A549 (cell line): ENCODE data around the gene TNN. TPM values are rescaled to one million over a fixed set of nuclear protein-coding genes. Genes with fewer than 3 reads are reported as not detected.
"Not testable (repeated sequence)": the region's sequence is repeated elsewhere in the genome, so short reads cannot be mapped to it uniquely, and the experiment has no call there.

Experiments
- ATAC-seq, 2 experiments: fragments of 200-7000 bp in 1 of 2; fragments of >200 bp in 1 of 2; cut with Nextera tagmentation in 1 of 2; cut with Tn5 transposase in 1 of 2; 3 replicates each; pipeline versions ENCODE4 v1.8.0 to v1.9.1; 2018 to 2020; ENCODE audit warnings: mild to moderate bottlenecking in 1 of 2, moderate library complexity in 1 of 2
- CTCF ChIA-PET: fragments of 300-600 bp; sonication (Branson Sonifier 250); formaldehyde crosslinking; extraction: SDS; loops from one replicate; lab custom pipeline; 2021; ENCODE audit warnings: antibody characterized with exemption, inconsistent platforms; lab: Yijun Ruan, JAX
- POLR2A ChIA-PET: fragments of 350-600 bp; formaldehyde crosslinking; extraction: SDS; loops from one replicate; lab custom pipeline; 2021; ENCODE audit warnings: antibody characterized with exemption, inconsistent platforms; lab: Yijun Ruan, JAX
- DNase-seq, 2 experiments: peaks; one replicate each; pipeline versions ENCODE4 v3.0.0 to v3.0.0-alpha.2; 2011 to 2016; ENCODE audit warnings: low read depth in 1 of 2, low spot score in 1 of 2
- FAIRE-seq: peaks from 2 replicates; lab custom pipeline; 2011; peaks lifted over from hg19 to GRCh38; lab: Jason Lieb, UNC
- H3K27ac ChIP-seq, 2 experiments: fragments of >200 bp; sonication (Bioruptor Twin); formaldehyde crosslinking; 3 replicates each; pipeline ENCODE4 v1.5.1; 2016 to 2017
- H3K4me1 ChIP-seq: fragments of >200 bp; sonication (Bioruptor Twin); formaldehyde crosslinking; 3 replicates; pipeline ENCODE4 v1.6.1; 2016
- H3K4me2 ChIP-seq: fragments of >200 bp; sonication (Bioruptor Twin); formaldehyde crosslinking; 3 replicates; pipeline ENCODE4 v1.6.1; 2016
- H3K4me3 ChIP-seq: fragments of >200 bp; sonication (Bioruptor Twin); formaldehyde crosslinking; 3 replicates; pipeline ENCODE4 v1.5.1; 2016
- H3K9me3 ChIP-seq: fragments of >200 bp; sonication (Bioruptor Twin); formaldehyde crosslinking; 3 replicates; pipeline ENCODE4 v1.6.1; 2016
- BCL3 ChIP-seq: fragments of >200 bp; sonication (Bioruptor Twin); formaldehyde crosslinking; IDR thresholded peaks from 3 replicates; pipeline ENCODE4 v1.6.1; 2016
- BHLHE40 ChIP-seq: IDR thresholded peaks from 2 replicates; pipeline ENCODE4 v1.6.1; 2012; ENCODE audit warnings: low read depth, low read length, inconsistent platforms
- CHD4 ChIP-seq: fragments of 200-600 bp; sonication (generic); IDR thresholded peaks from 2 replicates; pipeline ENCODE4 v1.6.1; 2016; ENCODE audit warnings: antibody characterized with exemption, mild to moderate bottlenecking, borderline replicate concordance
- E2F6 ChIP-seq: IDR thresholded peaks from 2 replicates; pipeline ENCODE4 v1.6.1; 2012; ENCODE audit warnings: low read depth, borderline replicate concordance
- EHMT2 ChIP-seq: fragments of 200-600 bp; sonication (generic); IDR thresholded peaks from 2 replicates; pipeline ENCODE4 v1.6.1; 2016; ENCODE audit warnings: antibody characterized with exemption, low read depth, mild to moderate bottlenecking, moderate library complexity
- FOSB ChIP-seq: fragments of 250-450 bp; sonication (Bioruptor Pico); IDR thresholded peaks from 2 replicates; pipeline ENCODE4 v1.5.0; 2020; ENCODE audit warnings: mild to moderate bottlenecking, moderate library complexity
- FOSL2 ChIP-seq, 2 experiments: fragments of 450-650 bp in 1 of 2; fragments of >200 bp in 1 of 2; sonication (Bioruptor Twin) in 1 of 2; formaldehyde crosslinking; IDR thresholded peaks; 2 replicates each; pipeline versions ENCODE4 v1.5.0 to v1.6.1; 2016 to 2020; ENCODE audit warnings: mild to moderate bottlenecking in 1 of 2, moderate library complexity in 1 of 2
- FOXS1 ChIP-seq: fragments of 250-450 bp; sonication (Bioruptor Pico); IDR thresholded peaks from 2 replicates; pipeline ENCODE4 v1.5.0; 2020; ENCODE audit warnings: mild to moderate bottlenecking, moderate library complexity
- HDAC2 ChIP-seq: fragments of 200-600 bp; sonication (generic); IDR thresholded peaks from 2 replicates; pipeline ENCODE4 v1.6.1; 2016
- JUN ChIP-seq, 2 experiments: fragments of >200 bp; sonication (Bioruptor Twin); formaldehyde crosslinking; IDR thresholded peaks; 2 replicates in 1 of 2; 3 replicates in 1 of 2; pipeline ENCODE4 v1.6.1; 2016 to 2017
- KDM1A ChIP-seq: fragments of 200-600 bp; sonication (generic); IDR thresholded peaks from 2 replicates; pipeline ENCODE4 v1.6.1; 2016; ENCODE audit warnings: low read depth, mild to moderate bottlenecking
- KDM5A ChIP-seq: fragments of 200-600 bp; sonication (generic); IDR thresholded peaks from 2 replicates; pipeline ENCODE4 v1.6.1; 2016; ENCODE audit warnings: antibody characterized with exemption, mild to moderate bottlenecking
- NFE2L2 ChIP-seq: fragments of 150-350 bp; conservative IDR thresholded peaks from 2 replicates; pipeline ENCODE4 v1.6.1; 2014; ENCODE audit warnings: low read length
- NR3C1 ChIP-seq: fragments of >200 bp; sonication (Bioruptor Twin); formaldehyde crosslinking; IDR thresholded peaks from 3 replicates; pipeline ENCODE4 v1.6.1; 2017
- RARB ChIP-seq: fragments of 250-450 bp; sonication (Bioruptor Pico); IDR thresholded peaks from 2 replicates; pipeline ENCODE4 v1.8.0; 2021; ENCODE audit warnings: mild to moderate bottlenecking, moderate library complexity
- RCOR1 ChIP-seq: fragments of 150-350 bp; IDR thresholded peaks from 2 replicates; pipeline ENCODE4 v1.6.1; 2014; ENCODE audit warnings: antibody characterized with exemption, low read length, low read depth
- RFX5 ChIP-seq: fragments of 450-650 bp; IDR thresholded peaks from 2 replicates; pipeline ENCODE4 v1.7.1; 2014; ENCODE audit warnings: antibody characterized with exemption, mild to moderate bottlenecking, moderate library complexity
- RNF2 ChIP-seq: fragments of 200-600 bp; sonication (generic); IDR thresholded peaks from 2 replicates; pipeline ENCODE4 v1.6.1; 2016; ENCODE audit warnings: low read depth, mild to moderate bottlenecking, antibody characterized with exemption, moderate library complexity, borderline replicate concordance
- SMC3 ChIP-seq: fragments of >200 bp; sonication (Bioruptor Twin); formaldehyde crosslinking; IDR thresholded peaks from 3 replicates; pipeline ENCODE4 v1.6.1; 2018; ENCODE audit warnings: inconsistent platforms
- SREBF2 ChIP-seq: fragments of 450-650 bp; IDR thresholded peaks from 2 replicates; pipeline ENCODE4 v1.6.1; 2014; ENCODE audit warnings: mild to moderate bottlenecking, moderate library complexity
- TFCP2L1 ChIP-seq: fragments of 250-450 bp; sonication (Bioruptor Pico); IDR thresholded peaks from 2 replicates; pipeline ENCODE4 v1.5.0; 2021; ENCODE audit warnings: mild to moderate bottlenecking
- TP53 ChIP-seq: fragments of 250-450 bp; sonication (Bioruptor Pico); IDR thresholded peaks from 2 replicates; pipeline ENCODE4 v1.5.0; 2021; ENCODE audit warnings: mild to moderate bottlenecking, moderate library complexity
- ZC3H11A ChIP-seq: fragments of 450-650 bp; IDR thresholded peaks from 2 replicates; pipeline ENCODE4 v1.6.1; 2014; ENCODE audit warnings: antibody characterized with exemption, mild to moderate bottlenecking
- WGBS: methylation state at CpG from one replicate; pipeline ENCODE4 v1.1.6; 2017; ENCODE audit errors: missing lambda C conversion rate; 5-methylcytosine and 5-hydroxymethylcytosine counted together
- polyA plus RNA-seq, 4 experiments: library from polyadenylated mRNA; depleted of rRNA in 3 of 4; stranded (reverse); fragments of >200 nt; fragmentation: RNase III in 1 of 4; extraction: RNeasy Plus Mini Kit Qiagen cat#74134 plus additional on column Dnase treatment in 1 of 4; gene quantifications; 2 replicates in 3 of 4; 3 replicates in 1 of 4; pipeline ENCODE4 v1.2.3, GENCODE V29; 2011 to 2017
- TF ChIP-seq, protein P1 (sequence below): fragments of 250-450 bp; sonication (Bioruptor Pico); IDR thresholded peaks from 2 replicates; pipeline ENCODE4 v1.5.0; 2021; ENCODE audit warnings: mild to moderate bottlenecking, moderate library complexity, borderline replicate concordance
- TF ChIP-seq, protein P2 (sequence below): fragments of >200 bp; sonication (Bioruptor Twin); formaldehyde crosslinking; IDR thresholded peaks from 2 replicates; pipeline ENCODE4 v1.6.1; 2016

The TNN gene
- polyA plus RNA-seq, 2 of the 4 experiments (the other 2 are of a cell fraction) = not detected

DNA sequence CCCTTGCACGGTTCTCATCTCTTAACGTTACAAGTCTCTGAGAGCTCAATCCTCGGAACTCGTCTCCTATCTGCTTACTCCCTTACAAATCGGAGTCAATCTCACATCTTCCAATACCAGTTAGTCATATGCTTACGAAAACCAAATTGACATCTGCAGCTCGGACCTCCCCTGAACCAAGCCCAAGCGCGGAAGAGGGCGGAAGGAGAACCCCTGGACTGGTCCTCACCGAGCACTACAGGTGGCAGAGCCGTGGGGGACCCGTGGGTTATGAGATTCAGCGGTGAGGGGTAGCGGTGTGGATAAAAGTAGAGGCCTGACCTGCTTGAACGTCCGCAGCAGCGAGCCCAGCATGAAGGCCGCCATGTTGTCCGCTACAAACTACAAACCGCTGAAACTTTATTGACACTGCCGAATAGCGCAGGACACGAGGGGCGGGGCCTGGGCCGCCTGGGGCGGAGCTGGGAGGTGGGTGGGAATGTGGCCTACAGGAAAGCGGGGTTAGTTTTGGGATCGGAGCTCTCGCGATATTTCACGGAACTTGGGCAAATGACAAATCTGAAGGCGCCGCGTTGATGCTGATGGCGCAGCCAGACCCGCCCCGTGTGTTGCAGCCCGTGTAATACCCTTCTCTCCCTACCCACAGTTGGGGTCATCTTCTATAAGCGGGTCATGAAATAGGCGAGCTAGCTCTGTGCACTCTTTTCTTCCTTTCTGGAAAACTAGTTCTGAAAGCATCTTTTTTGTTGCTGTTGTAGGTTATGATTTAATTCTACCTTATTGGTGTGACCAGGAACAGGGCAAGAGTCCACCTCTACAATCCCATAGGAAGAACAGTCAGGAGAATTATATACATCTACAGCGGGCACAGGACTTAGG, 44.4 kb upstream of the TNN start, which contains the start of gene MRPS14 (continued):
- TF ChIP-seq, protein P1, sequence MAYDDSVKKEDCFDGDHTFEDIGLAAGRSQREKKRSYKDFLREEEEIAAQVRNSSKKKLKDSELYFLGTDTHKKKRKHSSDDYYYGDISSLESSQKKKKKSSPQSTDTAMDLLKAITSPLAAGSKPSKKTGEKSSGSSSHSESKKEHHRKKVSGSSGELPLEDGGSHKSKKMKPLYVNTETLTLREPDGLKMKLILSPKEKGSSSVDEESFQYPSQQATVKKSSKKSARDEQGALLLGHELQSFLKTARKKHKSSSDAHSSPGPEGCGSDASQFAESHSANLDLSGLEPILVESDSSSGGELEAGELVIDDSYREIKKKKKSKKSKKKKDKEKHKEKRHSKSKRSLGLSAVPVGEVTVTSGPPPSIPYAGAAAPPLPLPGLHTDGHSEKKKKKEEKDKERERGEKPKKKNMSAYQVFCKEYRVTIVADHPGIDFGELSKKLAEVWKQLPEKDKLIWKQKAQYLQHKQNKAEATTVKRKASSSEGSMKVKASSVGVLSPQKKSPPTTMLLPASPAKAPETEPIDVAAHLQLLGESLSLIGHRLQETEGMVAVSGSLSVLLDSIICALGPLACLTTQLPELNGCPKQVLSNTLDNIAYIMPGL (CRISPR knock-in tag) = peak; percentile 35; the same call in 1 of the 2 replicates
- TF ChIP-seq JUN (IDR thresholded peaks at IDR 0.05) = peak; percentile 72 to 89
- TF ChIP-seq ZC3H11A = no peak
- TF ChIP-seq NFE2L2 = no peak
- no peak for TF ChIP-seq SMC3
- TF ChIP-seq CHD4 = no peak
- no peak for TF ChIP-seq EHMT2
- no peak for TF ChIP-seq TFCP2L1
- no peak; the same call in 1 of the 2 replicates for TF ChIP-seq HDAC2
- TF ChIP-seq, protein P2, sequence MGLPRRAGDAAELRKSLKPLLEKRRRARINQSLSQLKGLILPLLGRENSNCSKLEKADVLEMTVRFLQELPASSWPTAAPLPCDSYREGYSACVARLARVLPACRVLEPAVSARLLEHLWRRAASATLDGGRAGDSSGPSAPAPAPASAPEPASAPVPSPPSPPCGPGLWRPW = no peak
- no peak for TF ChIP-seq TP53
- TF ChIP-seq NR3C1 = no peak
- TF ChIP-seq KDM1A = no peak
- no peak for TF ChIP-seq E2F6
- TF ChIP-seq KDM5A = peak; percentile 98
- no peak for TF ChIP-seq RARB (CRISPR knock-in tag)

DNA sequence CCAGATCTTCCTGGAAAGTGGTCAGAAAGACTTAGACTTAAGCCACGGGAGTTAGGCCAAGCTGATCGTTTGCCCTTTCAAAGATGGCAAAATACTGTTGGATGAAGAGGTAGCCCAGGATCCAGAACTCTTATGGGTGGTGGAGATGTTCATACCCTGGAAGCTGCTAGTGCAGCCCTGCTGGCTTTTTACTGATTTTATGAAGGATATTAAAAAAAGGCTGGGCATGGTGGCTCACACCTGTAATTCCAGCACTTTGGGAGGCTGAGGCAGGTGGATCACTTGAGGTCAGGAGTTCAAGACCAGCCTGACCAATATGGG, 43.8 kb upstream of the TNN start:
- Histone ChIP-seq H3K4me3 (peak overlapping the region; percentile 65), H3K27ac (peak overlapping the region; percentile 79 to 85), H3K4me2 (peak overlapping the region; percentile 74)
- DNase-seq, ATAC-seq, H3K4me1 ChIP-seq, H3K9me3 ChIP-seq, FAIRE-seq: not testable (repeated sequence)
- POLR2A ChIA-PET = interaction anchor here (0.5 to 2.4 kb wide), 15 partner anchors 9 to 1184 kb away, joined by 3 to 75 read pairs (median 5); partner anchors contain the start of gene CACYBP
- CTCF ChIA-PET = interaction anchor here (1.4 to 2.5 kb wide), 4 partner anchors 10 to 128 kb away, joined by 3 to 10 read pairs (median 6); no protein-coding TSS in a partner anchor
- WGBS = 77% methylated on average over 2 of the region's 2 CpGs
- TF ChIP-seq EHMT2 = peak; percentile 33; the same call in 1 of the 2 replicates

- ChIA-PET POLR2A (interaction anchor here (2.4 kb wide), 1 partner anchor 26 kb away, joined by 75 read pairs; the partner anchor contains the start of gene CACYBP), CTCF (interaction anchor here (0.6 to 2.5 kb wide), 3 partner anchors 40 to 745 kb away, joined by 3 to 10 read pairs (median 7); no protein-coding TSS in a partner anchor)
- no peak for FAIRE-seq
- 64% methylated on average over 2 of the region's 2 CpGs for WGBS
- Histone ChIP-seq H3K4me3 (no peak overlapping the region), H3K4me2 (no peak overlapping the region), H3K27ac (no peak overlapping the region)
- DNase-seq = no peak
- ATAC-seq = no peak
- TF ChIP-seq FOXS1 (CRISPR knock-in tag) (no peak), KDM1A (0 out of 2 replicates have a peak, but pooled peaks have one; percentile 43)
- TF ChIP-seq, all 56 proteins: peak for 1
- Histone ChIP-seq H3K9me3 (no peaks in the 10 kb centered on the region), H3K4me1 (peaks cover 12% of the 10 kb centered on the region; the same call in 1 of the 3 replicates)
Measured at GRCh38 chr1:175024773-175025172, 42.9 kb upstream of the TNN start.

DNA sequence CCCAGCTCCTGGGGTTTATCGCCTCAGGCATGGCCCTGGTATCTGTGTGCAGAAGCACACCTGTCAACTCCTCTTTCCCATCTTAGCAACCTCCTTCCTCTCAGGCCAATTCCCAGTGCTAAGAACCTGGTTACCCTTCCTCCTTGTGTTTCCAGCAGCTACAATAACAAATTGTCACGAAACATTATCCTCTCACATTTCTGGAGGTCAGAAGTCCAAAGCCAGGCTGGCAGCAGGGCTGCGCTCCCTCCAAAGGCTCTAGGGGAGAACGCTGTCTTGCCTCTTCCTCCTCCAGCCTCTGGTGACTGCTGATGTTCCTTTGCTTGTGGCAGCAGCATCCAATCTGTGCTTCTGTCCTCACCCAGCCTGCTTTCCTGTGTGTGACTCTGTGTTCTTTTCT, 33.7 kb upstream of the TNN start:
- Histone ChIP-seq H3K27ac (no peak overlapping the region), H3K4me2 (no peak overlapping the region), H3K9me3 (no peaks in the 10 kb centered on the region), H3K4me1 (peaks cover 5% of the 10 kb centered on the region; the same call in 1 of the 3 replicates), H3K4me3 (no peak overlapping the region)
- ChIA-PET POLR2A (no interaction called here), CTCF (interaction anchor here (1.5 kb wide), 1 partner anchor 91 kb away, joined by 6 read pairs; no protein-coding TSS in a partner anchor)
- DNase-seq (no peak), ATAC-seq (no peak), FAIRE-seq (no peak)
- 54% methylated on average over 4 of the region's 4 CpGs for WGBS
- no peak for TF ChIP-seq BHLHE40
- no peak for TF ChIP-seq E2F6
- TF ChIP-seq RFX5 = no peak
- no peak for TF ChIP-seq RCOR1
- TF ChIP-seq FOSB (CRISPR knock-in tag) = no peak
- no peak for TF ChIP-seq NR3C1
- no peak for TF ChIP-seq NFE2L2
- TF ChIP-seq BCL3 = no peak
- TF ChIP-seq CHD4 = no peak
- no peak for TF ChIP-seq HDAC2
- no peak for TF ChIP-seq FOSL2 (IDR thresholded peaks at IDR 0.05)
- TF ChIP-seq FOSL2 (CRISPR knock-in tag; IDR thresholded peaks at IDR 0.05) = no peak
- no peak for TF ChIP-seq EHMT2
- TF ChIP-seq SREBF2 = no peak
- TF ChIP-seq JUN (IDR thresholded peaks at IDR 0.05) = no peak
- no peak for TF ChIP-seq RNF2
